Measurements from ENCODE around the gene CCN5. TPM values are rescaled to one million over a fixed set of nuclear protein-coding genes. Genes with fewer than 3 reads are reported as not detected.
A peak's percentile ranks its signal among the peaks of the same experiment; 100 is the strongest.

Gene CCN5
- total RNA-seq, 2 donors from 2014 or later, result 0.84 to 2.9 TPM

DNA sequence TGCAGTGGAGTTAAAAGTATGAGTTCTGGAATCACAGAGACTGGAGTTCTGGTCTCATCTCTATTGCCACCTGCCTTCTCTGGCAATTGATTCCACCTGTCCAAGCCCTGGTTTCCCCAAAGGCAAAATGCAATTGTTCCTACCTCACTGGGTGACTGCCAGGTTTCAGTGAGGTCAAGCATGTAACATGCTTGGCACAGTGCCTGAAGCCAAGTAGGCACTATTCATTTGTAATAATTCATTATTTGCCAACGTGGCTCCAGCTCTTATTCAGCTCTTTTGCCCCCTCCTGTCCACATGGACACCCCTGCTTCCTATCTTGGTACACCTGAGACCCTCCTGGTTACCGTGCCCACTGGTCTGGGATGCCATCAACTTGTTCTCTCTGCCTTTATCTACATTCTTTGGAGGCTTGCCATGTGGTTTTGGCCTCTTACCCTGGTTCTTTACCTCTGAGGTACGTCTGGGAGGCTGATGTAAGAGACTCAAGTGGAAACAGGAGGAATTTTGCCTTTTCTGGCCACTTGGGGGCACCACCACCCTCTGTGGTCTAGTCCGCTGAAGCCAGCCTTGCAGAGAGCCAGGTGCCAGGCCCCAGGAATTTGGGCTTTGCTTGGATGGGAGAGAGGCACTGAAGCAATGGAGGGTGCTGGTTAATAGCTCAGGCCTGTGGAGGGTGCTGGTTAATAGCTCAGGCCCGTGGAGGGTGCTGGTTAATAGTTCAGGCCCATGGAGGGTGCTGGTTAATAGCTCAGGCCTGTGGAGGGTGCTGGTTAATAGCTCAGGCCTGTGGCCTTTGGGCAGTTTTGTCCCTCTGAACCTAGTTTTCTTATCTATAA is 32.2 kb downstream of the CCN5 start:
- no peaks in the 10 kb centered on the region for H3K9me3 ChIP-seq
- peak; percentile 84 for DNase-seq
- no peaks in the 10 kb centered on the region for H3K4me1 ChIP-seq
- intact Hi-C loops (cut with DNase I), result loop anchor here (5.0 kb wide), 1 partner anchor 120 kb away; no protein-coding TSS in a partner anchor
- no peaks in the 10 kb centered on the region for H3K36me3 ChIP-seq
- H3K9ac ChIP-seq (ENCODE audit: low read depth in 2 of 2, low read length in 2 of 2), result no peak overlapping the region
- H3K27me3 ChIP-seq, result peaks cover 16% of the 10 kb centered on the region
- TF ChIP-seq, protein P1, sequence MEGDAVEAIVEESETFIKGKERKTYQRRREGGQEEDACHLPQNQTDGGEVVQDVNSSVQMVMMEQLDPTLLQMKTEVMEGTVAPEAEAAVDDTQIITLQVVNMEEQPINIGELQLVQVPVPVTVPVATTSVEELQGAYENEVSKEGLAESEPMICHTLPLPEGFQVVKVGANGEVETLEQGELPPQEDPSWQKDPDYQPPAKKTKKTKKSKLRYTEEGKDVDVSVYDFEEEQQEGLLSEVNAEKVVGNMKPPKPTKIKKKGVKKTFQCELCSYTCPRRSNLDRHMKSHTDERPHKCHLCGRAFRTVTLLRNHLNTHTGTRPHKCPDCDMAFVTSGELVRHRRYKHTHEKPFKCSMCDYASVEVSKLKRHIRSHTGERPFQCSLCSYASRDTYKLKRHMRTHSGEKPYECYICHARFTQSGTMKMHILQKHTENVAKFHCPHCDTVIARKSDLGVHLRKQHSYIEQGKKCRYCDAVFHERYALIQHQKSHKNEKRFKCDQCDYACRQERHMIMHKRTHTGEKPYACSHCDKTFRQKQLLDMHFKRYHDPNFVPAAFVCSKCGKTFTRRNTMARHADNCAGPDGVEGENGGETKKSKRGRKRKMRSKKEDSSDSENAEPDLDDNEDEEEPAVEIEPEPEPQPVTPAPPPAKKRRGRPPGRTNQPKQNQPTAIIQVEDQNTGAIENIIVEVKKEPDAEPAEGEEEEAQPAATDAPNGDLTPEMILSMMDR (IDR thresholded peaks at IDR 0.05), result peak; percentile 39
- no peak overlapping the region for H3K4me3 ChIP-seq
- no peak overlapping the region for H3K27ac ChIP-seq

DNA sequence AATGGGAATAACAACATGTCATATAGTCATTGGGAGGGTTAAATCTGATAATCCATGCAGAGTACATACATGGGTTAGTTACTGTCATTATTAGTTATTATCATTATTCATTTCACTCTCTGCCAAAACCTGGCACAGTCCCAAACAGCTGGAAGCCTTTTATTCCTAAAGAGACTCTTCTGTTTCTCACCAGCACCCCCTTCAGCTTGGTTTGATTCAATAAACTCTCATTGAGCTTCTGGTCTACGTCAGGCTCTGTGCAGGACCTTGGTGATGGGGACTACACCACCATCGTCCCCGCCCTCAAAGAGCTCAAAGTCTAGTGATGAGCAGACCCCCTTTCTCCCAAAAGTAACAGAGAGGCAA is 32.8 kb downstream of the CCN5 start:
- H3K9me3 ChIP-seq, result no peaks in the 10 kb centered on the region
- intact Hi-C loops (cut with DNase I), result loop anchor here (5.0 kb wide), 1 partner anchor 119 kb away; no protein-coding TSS in a partner anchor
- peaks cover 16% of the 10 kb centered on the region for H3K27me3 ChIP-seq
- no peak overlapping the region for H3K4me3 ChIP-seq
- H3K27ac ChIP-seq, result no peak overlapping the region
- TF ChIP-seq, protein P1 (IDR thresholded peaks at IDR 0.05), result no peak
- H3K9ac ChIP-seq (ENCODE audit: low read depth in 2 of 2, low read length in 2 of 2), result no peak overlapping the region
- no peaks in the 10 kb centered on the region for H3K4me1 ChIP-seq
- H3K36me3 ChIP-seq, result no peaks in the 10 kb centered on the region
- DNase-seq, result no peak

DNA sequence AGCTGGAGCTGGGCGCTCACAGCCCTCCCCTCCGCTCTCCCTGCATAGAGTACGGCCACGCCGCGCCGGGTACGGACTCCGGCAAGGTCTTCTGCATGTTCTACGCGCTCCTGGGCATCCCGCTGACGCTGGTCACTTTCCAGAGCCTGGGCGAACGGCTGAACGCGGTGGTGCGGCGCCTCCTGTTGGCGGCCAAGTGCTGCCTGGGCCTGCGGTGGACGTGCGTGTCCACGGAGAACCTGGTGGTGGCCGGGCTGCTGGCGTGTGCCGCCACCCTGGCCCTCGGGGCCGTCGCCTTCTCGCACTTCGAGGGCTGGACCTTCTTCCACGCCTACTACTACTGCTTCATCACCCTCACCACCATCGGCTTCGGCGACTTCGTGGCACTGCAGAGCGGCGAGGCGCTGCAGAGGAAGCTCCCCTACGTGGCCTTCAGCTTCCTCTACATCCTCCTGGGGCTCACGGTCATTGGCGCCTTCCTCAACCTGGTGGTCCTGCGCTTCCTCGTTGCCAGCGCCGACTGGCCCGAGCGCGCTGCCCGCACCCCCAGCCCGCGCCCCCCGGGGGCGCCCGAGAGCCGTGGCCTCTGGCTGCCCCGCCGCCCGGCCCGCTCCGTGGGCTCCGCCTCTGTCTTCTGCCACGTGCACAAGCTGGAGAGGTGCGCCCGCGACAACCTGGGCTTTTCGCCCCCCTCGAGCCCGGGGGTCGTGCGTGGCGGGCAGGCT is 35.1 kb downstream of the CCN5 start:
- no peak for DNase-seq

DNA sequence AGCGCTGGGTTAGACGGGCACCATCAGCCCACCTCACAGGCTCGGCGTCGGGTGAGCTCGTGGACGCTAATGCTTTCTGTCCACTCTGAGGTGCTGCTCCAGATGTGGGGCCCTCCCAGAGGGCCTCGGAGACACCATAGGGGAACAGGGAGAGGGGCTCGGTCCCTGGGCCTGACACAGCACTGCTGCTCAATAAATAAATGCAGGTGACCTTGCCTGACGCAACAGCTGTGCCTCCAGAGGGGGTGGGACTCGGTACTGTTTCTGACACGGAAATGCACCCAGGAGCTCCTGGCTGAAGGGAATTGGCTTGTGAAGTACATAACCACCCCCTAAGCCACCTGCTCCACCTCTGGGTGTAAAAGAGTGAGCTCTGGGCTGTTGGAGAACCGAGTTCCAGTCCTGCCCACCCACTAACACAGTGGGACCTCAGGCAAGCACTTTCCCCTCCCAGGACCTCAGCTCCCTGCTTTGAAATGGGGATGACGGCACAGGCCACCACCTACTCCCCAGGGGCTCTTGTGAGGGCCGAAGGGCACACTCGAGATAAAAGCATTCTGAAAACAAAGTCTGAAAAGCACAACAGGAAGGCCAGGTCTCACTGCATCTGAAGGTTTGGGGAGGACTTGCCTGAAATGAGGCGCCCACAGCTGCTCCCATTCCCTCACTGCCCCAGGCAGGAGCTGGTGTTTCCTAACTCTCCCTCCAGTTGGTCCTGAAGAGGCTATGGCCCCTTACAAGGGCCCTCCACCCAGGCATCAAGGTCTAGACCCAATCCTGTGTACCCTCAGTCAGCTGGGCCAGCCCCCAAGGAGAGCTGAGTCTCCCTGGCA is 37.1 kb downstream of the CCN5 start:
- Histone ChIP-seq H3K27me3 (no peaks in the 10 kb centered on the region), H3K4me3 (no peak overlapping the region), H3K9me3 (no peaks in the 10 kb centered on the region), H3K36me3 (no peaks in the 10 kb centered on the region), H3K4me1 (no peaks in the 10 kb centered on the region), H3K27ac (no peak overlapping the region), H3K9ac (ENCODE audit: low read depth in 2 of 2, low read length in 2 of 2) (no peak overlapping the region)
- intact Hi-C loops (cut with DNase I), result no loop called here
- TF ChIP-seq, protein P1 (IDR thresholded peaks at IDR 0.05), result no peak
- DNase-seq, result no peak

More for the DNA sequence above, 35.1 kb downstream of the CCN5 start:
- Histone ChIP-seq H3K27me3 (peaks cover 16% of the 10 kb centered on the region), H3K9ac (ENCODE audit: low read depth in 2 of 2, low read length in 2 of 2) (no peak overlapping the region), H3K36me3 (no peaks in the 10 kb centered on the region), H3K9me3 (no peaks in the 10 kb centered on the region), H3K27ac (no peak overlapping the region), H3K4me3 (no peak overlapping the region), H3K4me1 (no peaks in the 10 kb centered on the region)
- intact Hi-C loops (cut with DNase I), result no loop called here
- TF ChIP-seq, protein P1 (IDR thresholded peaks at IDR 0.05), result no peak

DNA sequence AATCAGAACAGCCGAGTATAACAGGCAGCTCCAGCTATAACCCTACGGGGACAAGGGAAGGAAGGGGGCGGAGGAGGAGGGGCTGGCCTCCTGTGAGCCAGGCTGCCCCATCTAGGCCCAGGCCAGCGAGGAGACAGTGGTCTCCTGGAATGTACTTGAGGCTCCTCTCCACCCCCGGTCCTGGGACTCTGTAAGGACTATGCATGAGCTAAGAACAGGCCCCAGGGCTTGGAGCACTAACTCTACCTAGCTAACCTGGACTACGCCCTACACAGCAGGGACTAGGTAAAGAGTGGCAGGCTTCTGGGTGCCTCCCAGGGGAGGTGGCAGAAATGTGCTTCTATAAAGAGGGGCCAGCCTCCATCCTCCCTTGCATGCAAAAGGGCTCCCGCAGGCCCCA is 39.4 kb downstream of the CCN5 start:
- H3K36me3 ChIP-seq, result no peaks in the 10 kb centered on the region
- intact Hi-C loops (cut with DNase I), result no loop called here
- no peak overlapping the region for H3K9ac ChIP-seq (ENCODE audit: low read depth in 2 of 2, low read length in 2 of 2)
- no peak overlapping the region for H3K4me3 ChIP-seq
- H3K27me3 ChIP-seq, result no peaks in the 10 kb centered on the region
- no peaks in the 10 kb centered on the region for H3K4me1 ChIP-seq
- no peak overlapping the region for H3K27ac ChIP-seq
- TF ChIP-seq, protein P1 (IDR thresholded peaks at IDR 0.05), result no peak
- H3K9me3 ChIP-seq, result no peaks in the 10 kb centered on the region
- no peak for DNase-seq

Measured in colonic mucosa (tissue), 4 donors.